Neural cell (in vitro differentiated cells): ENCODE measurements around the gene KHDRBS2. TPM values are rescaled to one million over a fixed set of nuclear protein-coding genes. Genes with fewer than 3 reads are reported as not detected.

ENCODE experiments used
- H2AFZ ChIP-seq: fragments of 200-600, 300-800 bp; sonication (generic), shearing (Covaris generic); 2 replicates; pipeline ENCODE4 v1.6.0; 2014; ENCODE audit warnings: low read depth, mild to moderate bottlenecking, antibody characterized with exemption, low read length, moderate library complexity
- H3F3A ChIP-seq: fragments of 200-600 bp; shearing (Covaris generic); 2 replicates; pipeline ENCODE4 v1.6.1; 2016; ENCODE audit warnings: mild to moderate bottlenecking, moderate library complexity, mixed read lengths, antibody characterized with exemption, low read length; ENCODE audit not compliant: insufficient read depth, poor library complexity, severe bottlenecking
- H3K27ac ChIP-seq: fragments of 200-600, 300-800 bp; sonication (generic), shearing (Covaris generic); 2 replicates; pipeline ENCODE4 v1.5.1; 2014; ENCODE audit warnings: mild to moderate bottlenecking, low read length, moderate library complexity
- H3K27me3 ChIP-seq: fragments of 300-800, 200-600 bp; sonication (generic), shearing (Covaris generic); 2 replicates; pipeline ENCODE4 v1.6.0; 2014; ENCODE audit warnings: mild to moderate bottlenecking, low read depth, low read length, moderate library complexity; ENCODE audit not compliant: insufficient read depth
- H3K36me3 ChIP-seq: fragments of 300-800, 200-600 bp; sonication (generic), shearing (Covaris generic); 2 replicates; pipeline ENCODE4 v1.5.1; 2014; ENCODE audit warnings: mild to moderate bottlenecking, antibody characterized with exemption, low read length, moderate library complexity; ENCODE audit not compliant: insufficient read depth
- H3K4me2 ChIP-seq: fragments of 300-800, 200-600 bp; sonication (generic), shearing (Covaris generic); 2 replicates; pipeline ENCODE4 v1.6.0; 2014; ENCODE audit warnings: mild to moderate bottlenecking, low read length
- H3K4me3 ChIP-seq: fragments of 300-800, 200-600 bp; sonication (generic), shearing (Covaris generic); 2 replicates; pipeline ENCODE4 v1.5.1; 2014; ENCODE audit warnings: mild to moderate bottlenecking, low read length, moderate library complexity
- H3K79me2 ChIP-seq: fragments of 200-600 bp; shearing (Covaris generic); replicated peaks from 2 replicates; pipeline ENCODE4 v1.6.0; 2014; ENCODE audit warnings: mild to moderate bottlenecking, low read length, moderate library complexity; ENCODE audit not compliant: insufficient read depth
- H3K9ac ChIP-seq: fragments of 300-800, 200-600 bp; sonication (generic), shearing (Covaris generic); 2 replicates; pipeline ENCODE4 v1.6.1; 2016; ENCODE audit warnings: mild to moderate bottlenecking, low read length, mixed read lengths
- H3K9me2 ChIP-seq: fragments of 200-600 bp; shearing (Covaris generic); 2 replicates; pipeline ENCODE4 v1.6.1; 2016; ENCODE audit warnings: mild to moderate bottlenecking, low read length, mixed read lengths; ENCODE audit not compliant: insufficient read depth
- H3K9me3 ChIP-seq: fragments of 200-600, 300-800 bp; sonication (generic), shearing (Covaris generic); 2 replicates; pipeline ENCODE4 v1.6.1; 2016; ENCODE audit warnings: mild to moderate bottlenecking, mixed run types, low read length, moderate library complexity, mixed read lengths
- H4K20me1 ChIP-seq: fragments of 200-600 bp; shearing (Covaris generic); 2 replicates; pipeline ENCODE4 v1.6.1; 2016; ENCODE audit warnings: mild to moderate bottlenecking, mixed run types; ENCODE audit not compliant: insufficient read depth
- EP300 ChIP-seq: fragments of 450-650 bp; conservative IDR thresholded peaks from 2 replicates; pipeline ENCODE4 v1.6.1; 2014; ENCODE audit warnings: antibody characterized with exemption, mild to moderate bottlenecking, moderate library complexity; ENCODE audit not compliant: poor library complexity, severe bottlenecking
- EZH2 ChIP-seq: fragments of 200-600, 300-800 bp; shearing (Covaris generic), sonication (generic); IDR thresholded peaks from 2 replicates; pipeline ENCODE4 v1.6.1; 2014; ENCODE audit warnings: antibody characterized with exemption, low read length, borderline replicate concordance, mild to moderate bottlenecking; ENCODE audit not compliant: insufficient read depth, poor library complexity, severe bottlenecking
- MXI1 ChIP-seq: fragments of 450-650 bp; conservative IDR thresholded peaks from 2 replicates; pipeline ENCODE4 v1.6.1; 2014; ENCODE audit warnings: antibody characterized with exemption, mild to moderate bottlenecking; ENCODE audit not compliant: poor library complexity, severe bottlenecking
- POLR2AphosphoS5 ChIP-seq: IDR thresholded peaks from 2 replicates; pipeline ENCODE4 v1.6.1; 2012
- RAD21 ChIP-seq: fragments of 450-650 bp; conservative IDR thresholded peaks from 2 replicates; pipeline ENCODE4 v1.6.1; 2014; ENCODE audit warnings: antibody characterized with exemption, mild to moderate bottlenecking, moderate library complexity
- REST ChIP-seq: IDR thresholded peaks from 2 replicates; pipeline ENCODE4 v1.6.1; 2012; ENCODE audit warnings: borderline replicate concordance
- SMC3 ChIP-seq: fragments of 450-650 bp; conservative IDR thresholded peaks from 2 replicates; pipeline ENCODE4 v1.6.1; 2014; ENCODE audit warnings: antibody characterized with exemption, mild to moderate bottlenecking, moderate library complexity; ENCODE audit not compliant: poor library complexity
- TAF1 ChIP-seq: IDR thresholded peaks from 2 replicates; pipeline ENCODE4 v1.6.1; 2012; ENCODE audit warnings: low read depth
- polyA plus RNA-seq: library from polyadenylated mRNA; depleted of rRNA; stranded (reverse); fragments of >200 nt; gene quantifications from 2 replicates; pipeline ENCODE4 v1.2.3, GENCODE V29; 2014
- TF ChIP-seq, protein P1 (sequence below): fragments of 450-650 bp; IDR thresholded peaks from 2 replicates; pipeline ENCODE4 v1.5.1; 2014; ENCODE audit warnings: antibody characterized with exemption, mild to moderate bottlenecking, moderate library complexity; ENCODE audit not compliant: poor library complexity, severe bottlenecking

Gene KHDRBS2
- polyA plus RNA-seq, 1 donor from 2014 or later: 28.5 TPM

GRCh38 chr6:62280099-62280498 is 5.9 kb downstream of the KHDRBS2 start:
- Histone ChIP-seq H3K36me3 (no peaks in the 10 kb centered on the region), H3K9me2 (no peaks in the 10 kb centered on the region), H3K79me2 (peaks cover 25% of the 10 kb centered on the region), H3K4me2 (no peak overlapping the region), H3K9ac (no peak overlapping the region), H3K27me3 (no peaks in the 10 kb centered on the region), H3K4me3 (no peak overlapping the region), H2AFZ (no peak overlapping the region), H3K27ac (no peak overlapping the region), H3K9me3 (no peaks in the 10 kb centered on the region), H3F3A (no peaks in the 10 kb centered on the region), H4K20me1 (no peaks in the 10 kb centered on the region)
- TF ChIP-seq, protein P1, sequence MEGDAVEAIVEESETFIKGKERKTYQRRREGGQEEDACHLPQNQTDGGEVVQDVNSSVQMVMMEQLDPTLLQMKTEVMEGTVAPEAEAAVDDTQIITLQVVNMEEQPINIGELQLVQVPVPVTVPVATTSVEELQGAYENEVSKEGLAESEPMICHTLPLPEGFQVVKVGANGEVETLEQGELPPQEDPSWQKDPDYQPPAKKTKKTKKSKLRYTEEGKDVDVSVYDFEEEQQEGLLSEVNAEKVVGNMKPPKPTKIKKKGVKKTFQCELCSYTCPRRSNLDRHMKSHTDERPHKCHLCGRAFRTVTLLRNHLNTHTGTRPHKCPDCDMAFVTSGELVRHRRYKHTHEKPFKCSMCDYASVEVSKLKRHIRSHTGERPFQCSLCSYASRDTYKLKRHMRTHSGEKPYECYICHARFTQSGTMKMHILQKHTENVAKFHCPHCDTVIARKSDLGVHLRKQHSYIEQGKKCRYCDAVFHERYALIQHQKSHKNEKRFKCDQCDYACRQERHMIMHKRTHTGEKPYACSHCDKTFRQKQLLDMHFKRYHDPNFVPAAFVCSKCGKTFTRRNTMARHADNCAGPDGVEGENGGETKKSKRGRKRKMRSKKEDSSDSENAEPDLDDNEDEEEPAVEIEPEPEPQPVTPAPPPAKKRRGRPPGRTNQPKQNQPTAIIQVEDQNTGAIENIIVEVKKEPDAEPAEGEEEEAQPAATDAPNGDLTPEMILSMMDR: no peak
- TF ChIP-seq SMC3 (no peak), TAF1 (no peak), EP300 (no peak), POLR2AphosphoS5 (no peak), REST (no peak), EZH2 (no peak), MXI1 (no peak), RAD21 (no peak)

DNA sequence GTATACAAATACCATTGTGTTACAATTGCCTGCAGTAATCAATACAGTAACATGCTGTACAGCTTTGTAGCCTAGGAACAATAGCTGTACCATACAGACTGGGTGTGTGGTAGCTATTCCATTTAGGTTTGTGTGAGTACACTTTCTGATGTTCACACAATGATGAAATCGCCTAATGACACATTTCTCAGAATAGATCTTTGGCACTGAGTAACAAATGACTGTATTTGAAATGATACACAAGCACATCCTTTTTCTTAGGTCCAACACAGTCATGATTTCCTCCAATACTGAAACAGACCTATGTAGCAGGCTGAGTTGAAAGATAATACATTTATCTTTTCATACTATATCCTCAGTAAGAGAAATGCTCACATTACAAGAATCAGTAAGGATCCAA is 13.9 kb downstream of the KHDRBS2 start:
- no peaks in the 10 kb centered on the region for H3K9me2 ChIP-seq
- H3K9ac ChIP-seq: no peak overlapping the region
- no peak overlapping the region for H2AFZ ChIP-seq
- H3K4me2 ChIP-seq: no peak overlapping the region
- H3F3A ChIP-seq: no peaks in the 10 kb centered on the region
- no peaks in the 10 kb centered on the region for H3K36me3 ChIP-seq
- H3K9me3 ChIP-seq: no peaks in the 10 kb centered on the region
- H4K20me1 ChIP-seq: no peaks in the 10 kb centered on the region
- no peaks in the 10 kb centered on the region for H3K27me3 ChIP-seq
- TF ChIP-seq RAD21 (no peak), REST (no peak), EZH2 (no peak), MXI1 (no peak), EP300 (no peak), SMC3 (no peak), TAF1 (no peak), POLR2AphosphoS5 (no peak)
- TF ChIP-seq, protein P1: no peak
- H3K4me3 ChIP-seq: no peak overlapping the region
- no peaks in the 10 kb centered on the region for H3K79me2 ChIP-seq
- H3K27ac ChIP-seq: no peak overlapping the region
